Aorta (tissue), 5 donors: ENCODE data around the gene SNIP1. TPM values are rescaled to one million over a fixed set of nuclear protein-coding genes. Genes with fewer than 3 reads are reported as not detected.
A peak's percentile ranks its signal among the peaks of the same experiment; 100 is the strongest.
"Not testable (repeated sequence)": the region's sequence is repeated elsewhere in the genome, so short reads cannot be mapped to it uniquely, and the experiment has no call there.

Source experiments
- ATAC-seq: fragments of 200-7000 bp; cut with Tn5 transposase; one replicate; pipeline ENCODE4 v1.9.1; 2022; ENCODE audit warnings: moderate library complexity; ENCODE audit not compliant: low FRiP score
- DNase-seq, 2 donors: peaks; one replicate each; pipeline ENCODE4 v3.0.0-alpha.2; 2020
- H3K27ac ChIP-seq, 2 donors: one replicate each; pipeline ENCODE4 v1.5.1; 2013; ENCODE audit warnings: low read length in 2 of 2, mild to moderate bottlenecking in 2 of 2, moderate library complexity in 2 of 2, control low read depth in 1 of 2, inconsistent platforms in 1 of 2, low read depth in 1 of 2
- H3K27me3 ChIP-seq, 2 donors: one replicate each; pipeline ENCODE4 v1.6.1; 2013; ENCODE audit warnings: control low read depth in 1 of 2, low read length in 1 of 2, mild to moderate bottlenecking in 1 of 2, moderate library complexity in 1 of 2; ENCODE audit not compliant: insufficient read depth in 2 of 2, control insufficient read depth in 1 of 2
- H3K36me3 ChIP-seq, 2 donors: one replicate each; pipeline ENCODE4 v1.6.1; 2013; ENCODE audit warnings: control low read depth in 1 of 2, low read length in 1 of 2, mild to moderate bottlenecking in 1 of 2; ENCODE audit not compliant: insufficient read depth in 2 of 2, control insufficient read depth in 1 of 2
- H3K4me1 ChIP-seq, 2 donors: one replicate each; pipeline ENCODE4 v1.6.1; 2013; ENCODE audit warnings: low read length in 2 of 2, control low read depth in 1 of 2, mild to moderate bottlenecking in 1 of 2, moderate library complexity in 1 of 2; ENCODE audit not compliant: insufficient read depth in 2 of 2, control insufficient read depth in 1 of 2
- H3K4me3 ChIP-seq, 2 donors: one replicate each; pipeline ENCODE4 v1.5.1; 2013; ENCODE audit warnings: low read length in 2 of 2, control low read depth in 1 of 2, mild to moderate bottlenecking in 1 of 2
- H3K9me3 ChIP-seq: one replicate; pipeline ENCODE4 v1.6.1; 2013; ENCODE audit warnings: mild to moderate bottlenecking, low read length; ENCODE audit not compliant: control insufficient read depth
- WGBS, 2 donors: extraction: QIAGEN DNeasy Blood & Tissue Kit; methylation state at CpG; one replicate each; pipeline ENCODE4 v1.1.7; 2013; 5-methylcytosine and 5-hydroxymethylcytosine counted together
- intact Hi-C, 2 donors: fragments of 100-400 bp; cut with DNase I; formaldehyde crosslinking; loops; one replicate each; pipeline versions ENCODE4 v1.14.2 to v1.15.0; 2022
- polyA plus RNA-seq, 2 donors: library from polyadenylated mRNA; stranded (reverse); fragments of 200-250 nt; gene quantifications; one replicate each; pipeline ENCODE4 v1.2.3, GENCODE V29; 2013
- total RNA-seq, 2 donors: library from RNA; stranded (reverse); fragmentation: NEBNext Ultra II Directional; extraction: Animal tissue kit (Norgen Biotek cat#: 25700); gene quantifications; one replicate each; pipeline ENCODE4 v1.2.1, GENCODE V29; 2021
- donor health status: healthy with polysubstance abuse.
- donor health status: Bipolar disorder and iron deficiency.
- donor health status: DM: no; HTN: no; CAD: no.
- donor health status: DM: no; HTN: no; CAD: no.
- donor health status: DM: yes; HTN: yes; CAD: no.

The SNIP1 gene
- total and polyA plus RNA-seq, 4 donors: 4.8 to 20.3 (median 11.0) TPM

- no peaks in the 10 kb centered on the region for H3K9me3 ChIP-seq
- H3K27me3 ChIP-seq: no peaks in the 10 kb centered on the region
- peaks cover 0 to 6% of the 10 kb centered on the region in 2 donors for H3K36me3 ChIP-seq
- 88 to 91% methylated on average over 4 of the region's 4 CpGs for WGBS, 2 donors
- DNase-seq (no peak), ATAC-seq (no peak)
- H3K27ac ChIP-seq: no peak overlapping the region
- H3K4me1 ChIP-seq: no peaks in the 10 kb centered on the region
- intact Hi-C loops: no loop called here
- no peak overlapping the region for H3K4me3 ChIP-seq
These were observed 44.9 kb downstream of the SNIP1 start for GRCh38 chr1:37509181-37509580.

- H3K4me1 ChIP-seq: no peaks in the 10 kb centered on the region
- H3K27me3 ChIP-seq: no peaks in the 10 kb centered on the region
- H3K4me3 ChIP-seq: no peak overlapping the region
- WGBS, 2 donors: 95 to 97% methylated on average over 2 of the region's 2 CpGs
- peaks cover under 1 to 6% of the 10 kb centered on the region in 2 donors for H3K36me3 ChIP-seq
- no peaks in the 10 kb centered on the region for H3K9me3 ChIP-seq
- intact Hi-C loops: no loop called here
- no peak overlapping the region for H3K27ac ChIP-seq
- ATAC-seq (no peak), DNase-seq (no peak)
These were observed 47.4 kb downstream of the SNIP1 start for GRCh38 chr1:37506740-37507139.

GRCh38 chr1:37502791-37503190 lies 51.3 kb downstream of the SNIP1 start:
- DNase-seq, H3K36me3 ChIP-seq, H3K9me3 ChIP-seq, intact Hi-C loops, H3K27me3 ChIP-seq, H3K27ac ChIP-seq, H3K4me1 ChIP-seq, ATAC-seq, H3K4me3 ChIP-seq: not testable (repeated sequence)
- WGBS, 2 donors: 91 to 99% methylated on average over 2 of the region's 2 CpGs

- intact Hi-C loops: no loop called here
- Histone ChIP-seq H3K27me3 (no peaks in the 10 kb centered on the region), H3K27ac (no peak overlapping the region), H3K9me3 (no peaks in the 10 kb centered on the region), H3K4me3 (no peak overlapping the region), H3K4me1 (peaks cover 0 to 2% of the 10 kb centered on the region in 2 donors), H3K36me3 (peaks cover 3 to 8% of the 10 kb centered on the region in 2 donors)
- DNase-seq (no peak), ATAC-seq (no peak)
These were observed 52.0 kb downstream of the SNIP1 start for GRCh38 chr1:37502104-37502503.

GRCh38 chr1:37501661-37502060 lies 52.4 kb downstream of the SNIP1 start:
- 93 to 94% methylated on average over 5 of the region's 5 CpGs for WGBS, 2 donors
- intact Hi-C loops: no loop called here

GRCh38 chr1:37498872-37499617 lies 55.0 kb downstream of the SNIP1 start:
- Histone ChIP-seq H3K27ac (peak overlapping the region in 1 of 2 donors; percentile 1), H3K36me3 (peaks cover 0 to 8% of the 10 kb centered on the region in 2 donors)
- peak; percentile 73 for ATAC-seq

More at GRCh38 chr1:37501661-37502060, 52.4 kb downstream of the SNIP1 start:
- H3K27ac ChIP-seq: no peak overlapping the region
- no peak for ATAC-seq
- no peak for DNase-seq
- no peaks in the 10 kb centered on the region for H3K27me3 ChIP-seq
- peaks cover 0 to 2% of the 10 kb centered on the region in 2 donors for H3K4me1 ChIP-seq
- no peak overlapping the region for H3K4me3 ChIP-seq
- no peaks in the 10 kb centered on the region for H3K9me3 ChIP-seq
- peaks cover 3 to 8% of the 10 kb centered on the region in 2 donors for H3K36me3 ChIP-seq

GRCh38 chr1:37497832-37498231 lies 56.3 kb downstream of the SNIP1 start:
- no peak for DNase-seq
- Histone ChIP-seq H3K27ac (no peak overlapping the region), H3K4me3 (no peak overlapping the region), H3K27me3 (no peaks in the 10 kb centered on the region), H3K9me3 (no peaks in the 10 kb centered on the region), H3K36me3 (peaks cover 2 to 8% of the 10 kb centered on the region in 2 donors), H3K4me1 (peaks cover 0 to 2% of the 10 kb centered on the region in 2 donors)
- 88 to 90% methylated on average over 2 of the region's 2 CpGs for whole genome bisulfite sequencing, 2 donors
- ATAC-seq: no peak
- intact Hi-C loops: no loop called here

More at GRCh38 chr1:37498872-37499617, 55.0 kb downstream of the SNIP1 start:
- intact Hi-C loops: no loop called here
- 49 to 50% methylated on average over 4 of the region's 4 CpGs for WGBS, 2 donors
- DNase-seq: no peak
- Histone ChIP-seq H3K9me3 (no peaks in the 10 kb centered on the region), H3K27me3 (no peaks in the 10 kb centered on the region), H3K4me3 (no peak overlapping the region), H3K4me1 (peaks cover 0 to 2% of the 10 kb centered on the region in 2 donors)

- DNase-seq (no peak), ATAC-seq (no peak)
- intact Hi-C loops: no loop called here
- 62 to 78% methylated on average over 1 of the region's 1 CpG for WGBS, 2 donors
- H3K4me1 ChIP-seq: peaks cover 0 to 2% of the 10 kb centered on the region in 2 donors
- H3K9me3 ChIP-seq: no peaks in the 10 kb centered on the region
- H3K4me3 ChIP-seq: no peak overlapping the region
- peaks cover 5% of the 10 kb centered on the region in 2 donors for H3K36me3 ChIP-seq
- H3K27ac ChIP-seq: no peak overlapping the region
- no peaks in the 10 kb centered on the region for H3K27me3 ChIP-seq
These were observed 58.2 kb downstream of the SNIP1 start for GRCh38 chr1:37495875-37496274.
